Inflammatory macrophage treated with lipopolysaccharide for 1 hour (primary cell): ENCODE results near the gene HUS1B.
A peak's percentile ranks its signal among the peaks of the same experiment; 100 is the strongest.
"Not testable (repeated sequence)": the region's sequence is repeated elsewhere in the genome, so short reads cannot be mapped to it uniquely, and the experiment has no call there.

Source experiments
- DNase-seq, 2 donors: peaks; one replicate each; pipeline ENCODE4 v3.0.0-alpha.2; 2020 to 2022

HUS1B gene

DNA sequence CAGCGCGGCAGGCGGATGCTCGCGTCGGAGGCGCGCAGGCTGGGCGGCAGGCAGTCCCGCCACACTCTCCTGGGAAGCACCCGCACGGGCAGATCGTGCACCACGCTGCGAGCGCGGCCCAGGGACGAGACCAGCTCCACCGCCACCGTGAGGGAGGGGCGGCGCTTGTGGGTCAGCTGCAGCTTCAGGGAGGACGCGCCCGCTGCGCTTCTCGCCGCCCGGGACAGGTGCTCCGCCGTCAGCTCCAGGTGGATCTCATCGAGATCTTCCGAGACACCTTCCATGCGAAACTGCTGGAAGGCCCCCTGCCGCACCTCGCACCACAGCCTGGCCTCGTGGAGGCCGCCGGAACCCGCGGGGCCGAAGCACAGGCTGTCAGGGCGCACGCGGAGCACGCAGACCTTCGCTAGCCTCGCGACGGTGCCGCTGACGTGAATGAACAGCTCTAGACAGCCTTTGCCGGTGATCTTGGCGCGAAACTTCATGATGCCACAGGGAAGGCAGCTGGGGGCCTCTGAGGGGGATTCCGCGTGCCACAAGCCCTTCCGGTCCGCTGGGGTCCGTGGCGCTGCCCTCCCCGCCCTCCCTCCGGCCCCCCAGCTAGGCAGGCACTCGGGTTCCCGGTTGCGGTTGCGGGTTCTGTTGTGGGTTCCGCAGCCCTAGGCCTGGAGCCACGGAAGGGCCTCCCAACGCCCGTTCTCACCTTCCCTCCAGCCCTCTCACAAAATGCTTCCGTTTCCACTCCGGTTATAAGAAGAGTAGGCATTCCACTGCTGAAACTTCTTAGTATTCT, at the start of gene HUS1B:
TSS of gene HUS1B (minus strand) at position 641 of the 793 bp plus-strand sequence. CDS start at position 485, 156 bp downstream.
- DNase-seq, result no peak

DNA sequence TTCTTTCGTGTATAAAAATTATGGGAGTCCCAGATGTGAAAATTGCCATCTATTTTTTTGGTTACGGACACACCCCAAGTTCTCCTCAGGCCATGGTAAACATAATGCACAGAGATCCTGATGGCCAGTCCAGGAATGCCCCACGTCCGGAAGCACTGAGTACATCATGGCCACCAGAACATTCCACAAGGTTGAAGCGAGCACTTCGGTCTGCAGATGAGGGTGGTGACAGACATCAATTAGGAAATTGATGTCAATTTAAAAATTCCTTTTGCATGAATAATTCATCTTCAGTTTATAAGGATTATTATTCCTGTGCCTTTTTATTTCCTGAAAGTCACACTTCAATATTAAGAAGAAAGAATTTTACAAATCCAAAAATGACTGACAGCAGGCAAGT, 49.2 kb upstream of the HUS1B start:
- DNase-seq, result no peak

DNA sequence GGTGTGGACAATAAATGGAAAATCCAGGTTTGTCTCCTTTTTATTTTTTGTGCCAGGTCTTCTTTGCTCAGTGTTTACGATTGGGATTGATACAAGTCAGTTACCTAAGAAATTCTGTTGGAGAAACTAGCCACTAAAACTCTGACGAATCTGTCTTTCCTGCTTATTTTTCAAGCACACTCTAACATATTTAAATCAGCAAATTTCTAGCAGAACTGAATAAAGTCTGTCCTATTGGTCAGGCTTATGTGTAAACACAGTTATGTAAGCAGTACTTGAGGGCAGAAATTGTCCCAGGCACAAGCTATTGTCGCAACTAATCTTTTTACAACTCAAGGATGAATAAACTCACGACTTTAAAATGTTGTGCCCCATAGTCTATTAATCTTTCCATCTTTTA, 48.1 kb upstream of the HUS1B start:
- DNase-seq, result no peak

DNA sequence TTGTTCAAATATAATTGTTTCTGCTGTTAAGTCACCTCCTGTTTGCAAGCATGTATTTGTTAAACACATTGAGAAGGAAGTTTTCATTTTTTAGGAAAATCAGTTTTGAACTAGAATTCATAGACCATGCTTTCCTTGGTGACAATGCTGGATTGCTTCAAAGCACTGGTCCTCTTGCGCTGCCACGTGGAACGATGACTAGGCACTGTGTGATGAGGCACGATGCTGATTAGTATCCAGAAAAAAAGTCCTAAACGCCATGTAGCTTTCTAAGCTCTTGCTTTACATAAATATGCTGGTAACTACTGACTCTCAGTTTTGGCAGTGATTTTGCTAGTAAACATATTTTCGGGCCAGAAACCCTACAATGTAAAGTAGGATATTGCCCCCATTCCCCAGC, 47.1 kb upstream of the HUS1B start:
- no peak for DNase-seq

DNA sequence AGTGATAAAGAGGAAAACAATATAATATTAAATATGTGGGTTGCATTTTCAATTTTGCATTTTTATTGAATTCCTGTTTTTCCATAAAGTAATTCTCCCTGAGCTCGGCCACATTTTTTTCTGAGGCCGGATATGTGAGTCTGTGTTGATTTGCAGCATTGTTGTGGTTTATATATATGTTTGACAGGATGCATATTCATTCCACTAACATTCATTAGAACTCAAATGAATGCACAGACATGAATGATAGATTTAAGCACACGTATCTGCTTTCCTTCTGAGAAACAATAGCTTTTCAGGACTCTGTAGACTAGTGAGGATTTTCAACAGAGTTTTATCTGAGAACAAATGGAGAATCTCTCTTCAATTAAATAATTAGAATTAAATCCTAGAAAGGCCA, 46.7 kb upstream of the HUS1B start:
- DNase-seq, result no peak

DNA sequence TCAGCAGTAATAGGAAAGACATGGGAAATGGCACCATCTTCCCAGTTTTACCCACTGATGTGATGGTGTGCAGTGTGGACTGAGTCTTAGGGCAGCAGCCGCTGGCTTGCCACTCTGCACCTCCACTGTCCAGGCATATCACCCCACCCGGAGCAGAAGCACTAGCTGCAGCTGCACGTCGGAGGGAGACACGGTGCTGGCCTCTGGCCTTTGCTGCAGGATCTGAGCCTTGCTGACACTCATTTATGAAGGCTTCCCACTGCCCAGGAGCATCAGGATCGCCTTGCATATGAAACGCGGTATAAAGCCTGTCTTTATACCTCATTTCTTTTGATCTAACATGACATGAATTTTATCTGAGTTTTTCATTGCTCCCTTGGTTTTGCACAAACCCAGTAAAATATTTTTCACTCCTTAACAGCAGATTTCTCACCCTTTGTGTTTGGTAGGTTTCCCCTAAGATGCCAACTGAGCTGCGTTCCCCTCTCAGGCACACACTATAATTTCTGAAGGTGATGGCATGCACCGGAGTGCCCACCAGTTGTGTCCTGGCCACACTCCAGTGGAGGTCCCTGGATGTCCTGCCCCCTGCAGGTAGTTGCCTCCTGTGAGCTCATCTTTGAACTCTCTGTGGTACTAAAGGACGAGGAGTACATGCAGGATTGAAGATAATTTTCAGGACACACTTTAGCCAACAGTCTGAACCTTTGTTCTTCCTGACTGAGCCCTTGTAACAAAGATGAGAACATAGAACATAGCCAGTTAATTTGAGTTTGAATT, 45.0 kb upstream of the HUS1B start:
- DNase-seq, result no peak

DNA sequence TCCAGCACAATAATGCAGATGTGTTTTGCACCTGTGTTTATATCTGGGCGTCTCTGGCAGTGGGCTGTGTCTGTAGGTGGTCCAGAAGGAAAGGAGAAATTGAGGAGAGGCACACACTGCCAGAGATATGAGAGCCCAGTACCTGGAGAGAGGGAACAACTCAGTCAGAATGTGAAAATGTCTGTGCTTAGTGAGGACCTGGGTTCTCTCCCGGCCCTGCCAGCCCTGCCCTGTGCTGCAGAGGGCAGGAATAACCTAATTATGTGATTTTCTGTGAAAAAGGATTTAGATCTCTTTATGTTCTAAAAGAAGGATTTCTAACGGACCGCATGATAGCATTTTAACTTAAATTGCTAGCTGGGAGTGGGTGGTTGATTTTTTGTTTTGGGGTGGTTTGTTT, 44.3 kb upstream of the HUS1B start:
- no peak for DNase-seq

DNA sequence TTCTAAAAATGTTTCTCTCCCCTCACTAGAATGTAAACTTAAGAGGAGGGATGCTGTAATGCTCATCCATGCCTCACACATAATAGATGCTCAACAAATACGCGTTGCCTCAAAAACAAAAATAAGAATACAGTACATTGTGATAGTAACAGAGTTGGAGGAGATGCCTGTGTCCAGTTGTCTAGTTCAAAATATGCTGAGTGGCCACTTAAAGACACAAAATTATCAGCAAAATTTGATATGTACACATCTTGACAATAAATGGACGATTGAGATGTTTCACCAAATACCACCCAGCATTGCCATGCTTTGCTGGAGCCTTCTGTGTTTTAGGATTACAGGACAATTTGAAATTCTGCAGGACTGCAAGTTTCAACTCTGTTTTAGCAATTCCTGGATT, 43.6 kb upstream of the HUS1B start:
- no peak for DNase-seq

DNA sequence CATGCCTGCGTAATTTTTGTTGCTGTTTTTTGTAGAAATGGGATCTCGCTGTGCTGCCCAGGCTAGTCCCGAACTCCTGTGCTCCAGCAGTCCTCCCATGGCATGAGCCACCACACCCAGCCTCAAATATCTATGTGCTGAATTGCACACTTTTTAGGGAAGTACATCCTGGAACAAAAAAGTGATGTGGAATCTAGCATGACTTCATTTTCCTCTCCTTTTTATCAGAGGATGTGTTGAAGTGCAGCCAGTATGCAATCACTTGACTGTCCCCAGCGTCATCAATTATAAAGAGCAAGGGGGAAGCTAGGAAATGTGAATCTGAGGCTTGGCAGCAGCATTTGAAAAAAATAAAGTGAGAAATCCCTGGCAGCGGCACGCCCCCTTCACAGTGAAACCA, 42.4 kb upstream of the HUS1B start:
- DNase-seq, result no peak

DNA sequence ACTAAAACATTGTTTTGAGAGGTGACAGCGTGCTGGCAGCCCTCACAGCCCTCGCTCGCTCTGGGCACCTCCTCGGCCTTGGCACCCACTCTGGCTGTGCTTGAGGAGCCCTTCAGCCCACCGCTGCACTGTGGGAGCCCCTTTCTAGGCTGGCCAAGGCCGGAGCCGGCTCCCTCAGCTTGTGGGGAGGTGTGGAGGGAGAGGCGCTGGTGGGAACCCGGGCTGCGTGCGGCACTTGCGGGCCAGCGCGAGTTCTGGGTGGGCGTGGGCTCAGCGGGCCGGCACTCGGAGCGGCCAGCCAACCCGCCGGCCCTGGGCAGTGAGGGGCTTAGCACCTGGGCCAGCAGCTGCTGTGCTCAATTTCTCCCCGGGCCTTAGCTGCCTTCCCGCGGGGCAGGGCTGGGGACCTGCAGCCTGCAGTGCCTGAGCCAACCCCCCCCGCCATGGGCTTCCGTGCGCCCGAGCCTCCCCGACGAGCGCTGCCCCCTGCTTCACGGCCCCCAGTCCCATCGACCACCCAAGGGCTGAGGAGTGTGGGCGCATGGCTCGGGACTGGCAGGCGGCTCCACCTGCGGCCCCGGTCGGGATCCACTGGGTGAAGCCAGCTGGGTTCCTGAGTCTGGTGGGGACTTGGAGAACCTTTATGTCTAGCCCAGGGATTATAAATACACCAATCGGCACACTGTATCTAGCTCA, 37.7 kb upstream of the HUS1B start:
- not testable (repeated sequence) for DNase-seq

DNA sequence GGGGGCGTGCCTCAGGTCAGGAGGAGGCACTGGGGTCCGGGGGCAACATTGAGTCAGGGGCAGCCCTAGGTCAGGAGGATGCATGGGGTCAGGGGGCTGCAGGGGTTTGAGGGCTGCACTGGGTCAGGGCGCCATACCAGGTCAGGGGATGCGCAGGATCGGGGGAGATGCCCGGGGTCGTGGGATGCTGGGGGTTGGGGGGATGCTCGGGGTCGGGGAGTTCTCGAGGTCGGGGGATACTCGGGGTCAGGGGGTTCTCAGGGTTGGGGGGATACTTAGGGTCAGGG, 36.8 kb upstream of the HUS1B start:
- no peak for DNase-seq

DNA sequence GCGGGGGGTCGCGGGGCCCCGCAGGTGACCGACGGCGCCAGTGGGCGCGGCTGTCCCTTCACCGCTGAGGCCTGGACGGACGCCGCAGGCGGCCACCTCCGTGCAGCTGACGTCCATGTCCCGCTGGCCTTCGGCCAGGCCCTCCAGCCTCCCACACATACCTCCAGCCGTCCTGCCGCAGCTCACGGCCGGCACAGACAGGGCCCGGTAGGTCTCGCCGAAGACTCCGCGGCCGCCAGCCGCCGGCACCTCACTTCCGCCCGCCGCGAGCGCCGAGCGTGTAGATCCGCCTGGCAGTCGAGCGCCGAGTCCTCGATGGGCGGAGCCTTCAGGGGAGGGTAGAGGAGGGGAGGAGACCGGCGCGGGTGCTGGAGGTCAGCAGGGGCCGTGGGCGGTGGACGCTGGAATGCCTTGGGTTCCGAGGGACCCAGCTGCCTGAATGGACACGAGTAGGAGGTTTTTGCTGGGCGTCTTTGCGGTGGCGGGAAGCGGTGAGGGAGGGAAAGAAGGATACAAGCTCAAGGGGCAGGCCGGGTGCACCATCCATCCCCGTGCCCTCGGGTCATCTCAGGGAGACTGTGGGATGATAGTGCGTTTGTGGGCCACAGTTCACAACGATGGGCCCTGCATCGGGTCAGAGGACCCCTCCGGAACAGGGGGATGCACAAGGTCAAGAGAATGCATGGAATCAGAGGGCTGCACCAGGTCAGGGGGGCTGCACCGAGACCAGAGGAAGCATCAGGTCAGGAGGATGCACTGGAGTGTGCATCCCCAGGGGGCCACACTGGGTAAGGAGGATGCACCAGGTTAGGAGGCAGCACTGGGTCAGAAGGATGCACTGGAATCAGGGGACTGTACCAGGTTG, 36.2 kb upstream of the HUS1B start, which contains the start of gene EXOC2:
TSS of gene EXOC2 (minus strand) at position 282 of the 865 bp plus-strand sequence. CDS start 55,321 bp downstream, outside the sequence.
- DNase-seq, result peak; percentile 78 to 86

DNA sequence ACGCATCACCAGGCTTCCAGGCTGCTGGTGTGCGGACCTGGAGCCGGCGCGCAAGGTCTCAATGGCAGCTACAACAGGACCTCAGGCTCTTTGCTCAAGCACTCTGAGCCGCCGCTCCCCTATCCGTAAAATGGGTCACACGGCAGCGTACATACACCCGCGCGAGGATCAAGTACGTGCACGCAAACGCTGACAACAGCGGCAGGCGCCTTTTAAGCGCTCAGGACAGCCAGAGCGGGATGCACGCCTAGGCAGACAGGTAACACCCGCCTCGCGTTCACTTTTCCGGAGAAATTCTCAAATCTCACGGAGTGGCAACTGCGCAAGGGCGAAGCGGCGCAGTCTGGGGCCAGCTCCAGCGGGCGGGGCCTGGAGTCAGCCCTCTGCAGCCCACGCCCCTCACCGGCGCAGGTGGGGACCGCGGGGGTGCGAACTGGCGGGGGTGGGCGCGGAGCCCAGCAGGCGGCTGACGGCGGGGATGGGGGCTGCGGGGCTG, 35.5 kb upstream of the HUS1B start:
- peak; percentile 17 to 18 for DNase-seq

DNA sequence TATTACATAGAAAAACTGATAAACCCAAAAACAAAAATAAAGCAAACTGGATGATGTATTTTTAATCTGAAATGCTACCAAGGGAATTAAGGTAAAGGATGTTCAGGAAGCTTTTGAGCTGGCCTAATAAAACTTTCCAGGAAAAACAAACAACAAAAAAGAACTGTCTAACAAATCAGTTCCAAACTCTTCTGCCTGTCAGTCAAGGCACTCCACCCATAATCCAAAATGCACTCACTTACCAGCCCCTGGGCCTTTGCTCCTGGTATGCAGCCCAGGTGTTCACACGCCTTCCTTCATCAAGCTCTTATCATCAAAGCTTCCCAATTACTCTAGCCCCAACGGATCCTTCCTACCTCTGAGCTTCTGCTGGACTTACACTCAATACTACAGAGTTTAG, 32.3 kb upstream of the HUS1B start:
- no peak for DNase-seq

DNA sequence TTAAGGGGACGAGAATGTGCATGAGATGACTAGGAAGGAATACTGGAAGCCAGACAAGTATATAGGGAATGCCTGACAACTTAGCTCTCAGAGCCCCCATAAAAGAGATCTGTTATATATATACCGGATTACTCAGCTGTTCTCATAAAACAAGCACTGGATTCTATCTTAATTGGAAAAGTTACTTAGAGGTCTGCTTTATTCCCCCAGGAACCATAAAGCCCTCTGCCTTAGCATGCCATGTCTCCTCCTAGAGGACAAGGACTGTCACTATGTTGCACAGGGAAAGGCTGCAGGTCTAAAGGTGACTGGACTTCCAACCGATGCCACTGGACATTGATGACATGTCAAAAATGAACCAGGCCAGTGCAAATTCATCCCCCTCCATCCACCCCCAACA, 29.6 kb upstream of the HUS1B start:
- no peak for DNase-seq

DNA sequence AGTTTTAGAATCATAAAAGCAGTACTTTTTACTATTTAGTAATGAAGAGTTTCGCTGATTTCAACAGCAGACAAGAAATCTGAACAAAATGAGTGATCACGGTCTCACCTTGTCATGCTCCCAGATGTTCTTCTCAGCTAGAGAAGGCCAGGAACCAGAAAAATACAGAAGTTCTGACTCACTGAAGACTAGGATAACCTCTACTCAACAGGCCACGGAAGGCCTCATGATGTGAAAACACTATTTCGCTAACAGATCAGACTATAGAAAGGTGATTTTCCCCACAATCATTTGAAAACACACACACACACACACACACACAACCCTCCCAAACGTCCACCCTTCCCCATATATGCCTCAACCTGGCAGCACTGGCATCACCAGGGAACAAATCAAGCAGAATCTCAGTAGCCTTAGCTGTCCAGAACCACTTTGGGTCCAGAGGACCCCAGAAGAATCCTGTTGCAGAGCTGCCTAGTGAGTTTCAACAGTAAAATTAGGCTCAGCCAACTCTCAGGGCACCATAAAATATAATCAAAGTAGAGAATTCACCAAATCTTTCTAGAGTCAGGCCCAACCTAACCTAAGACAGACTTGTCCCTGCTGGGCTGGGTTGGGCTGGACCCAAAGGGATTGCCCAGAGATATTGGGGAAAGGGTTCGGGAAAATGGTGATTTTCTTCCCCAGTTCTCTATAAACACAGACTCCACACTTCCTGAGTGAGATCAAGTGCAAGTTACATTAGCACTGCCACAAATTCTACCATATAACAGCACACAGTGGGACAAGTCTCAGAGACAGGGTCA, 28.1 kb upstream of the HUS1B start:
- DNase-seq, result peak; percentile 45 to 70

DNA sequence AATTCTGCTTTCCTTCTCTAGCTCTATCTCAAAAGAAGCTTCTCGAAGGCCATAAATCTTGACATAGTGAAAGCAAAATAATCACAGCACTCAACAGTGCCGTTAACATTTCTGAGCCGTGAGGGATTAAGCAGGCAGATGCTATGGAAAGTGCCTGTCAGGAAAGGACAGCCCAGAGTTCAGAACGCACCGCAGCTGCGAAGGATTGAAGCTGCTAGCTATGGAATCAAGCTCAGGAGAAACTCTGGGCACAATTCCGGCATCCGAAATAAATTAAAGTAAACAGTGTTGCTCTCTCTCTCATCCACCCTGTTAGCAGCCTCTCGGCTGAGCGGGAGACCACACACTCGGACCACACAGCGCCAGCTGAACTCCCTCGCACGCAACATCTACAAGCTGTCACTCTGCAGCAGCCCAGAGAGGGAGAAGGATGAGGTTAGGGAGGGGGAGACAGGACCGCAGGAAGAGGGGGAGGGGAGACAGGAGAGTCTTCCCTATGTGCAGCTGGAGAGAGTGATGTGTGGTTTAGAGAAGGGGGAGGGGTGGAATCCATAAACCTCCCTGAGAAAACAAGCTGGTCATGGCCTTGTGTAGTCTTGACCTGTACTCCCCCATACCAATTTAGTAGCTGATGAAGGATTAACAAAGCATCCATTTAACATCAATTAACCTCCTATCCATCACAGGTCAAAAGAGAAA, 27.0 kb upstream of the HUS1B start:
- DNase-seq, result no peak

DNA sequence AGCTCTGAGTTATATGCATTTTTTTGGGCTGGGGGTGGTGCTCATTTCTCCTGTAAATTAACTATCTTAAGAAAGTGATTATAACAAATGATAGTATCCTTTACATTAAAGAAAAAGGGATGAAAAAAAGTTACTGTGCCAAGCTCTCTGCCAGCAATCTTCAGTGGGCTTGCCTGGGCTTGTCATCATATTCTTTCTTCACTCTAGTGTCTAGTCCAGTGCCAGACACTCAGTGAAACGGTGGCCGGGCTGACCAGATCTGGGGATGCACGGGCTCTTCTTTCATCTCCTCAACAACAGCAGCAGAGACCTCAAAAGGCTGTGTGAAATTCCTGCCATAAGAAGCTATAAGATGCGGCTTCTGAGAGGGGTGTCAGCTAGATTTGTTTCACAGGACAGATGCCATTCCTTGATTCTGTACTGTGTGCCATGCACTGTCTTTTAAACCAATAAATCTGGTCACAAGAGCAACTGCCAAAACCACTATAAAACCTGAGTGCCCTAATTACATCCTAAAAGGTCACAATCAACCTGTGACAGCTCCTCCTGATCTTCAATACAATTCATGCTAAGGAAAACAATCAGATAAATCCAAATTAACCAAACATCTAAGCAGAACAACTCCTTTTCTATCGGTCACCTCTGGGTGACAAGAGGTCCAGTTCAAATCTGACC, 23.9 kb upstream of the HUS1B start:
- no peak for DNase-seq

DNA sequence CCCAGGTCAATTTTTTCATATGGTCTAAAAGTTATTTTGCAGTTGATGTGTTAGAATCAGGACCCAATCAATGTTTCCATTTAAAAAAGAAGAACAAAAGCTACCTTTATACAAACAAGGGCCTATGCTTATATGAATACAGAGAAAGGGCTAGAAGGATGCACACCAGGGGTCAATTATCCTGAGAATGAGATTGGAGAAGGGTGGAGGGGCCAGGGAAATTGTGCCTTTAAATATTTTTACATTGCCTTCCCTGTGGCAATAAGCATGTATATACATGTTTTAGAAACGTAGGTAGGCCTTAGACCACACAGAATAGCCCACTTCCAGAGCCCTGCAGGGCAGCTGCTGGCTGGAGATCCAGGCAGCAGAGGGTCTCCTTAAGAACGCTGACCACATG, 23.4 kb upstream of the HUS1B start:
- no peak for DNase-seq

DNA sequence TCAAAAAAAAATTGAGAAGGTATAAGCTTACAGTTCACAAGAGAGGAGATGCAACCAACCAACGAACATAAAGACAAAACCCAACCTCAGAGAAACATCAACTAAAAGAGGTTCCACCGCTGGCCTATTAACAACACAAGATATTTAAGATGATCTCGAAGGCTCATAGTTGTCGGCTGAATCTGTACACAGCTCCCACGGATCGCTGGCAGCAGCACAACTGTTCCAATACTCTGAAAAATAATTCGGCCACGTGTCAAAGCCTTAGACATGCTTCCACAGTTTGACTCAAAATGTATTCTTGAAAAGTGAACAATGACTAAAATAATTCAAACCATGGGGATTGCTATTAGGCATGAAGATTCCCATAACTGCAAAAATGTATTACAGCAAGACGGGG, 22.4 kb upstream of the HUS1B start:
- no peak for DNase-seq

DNA sequence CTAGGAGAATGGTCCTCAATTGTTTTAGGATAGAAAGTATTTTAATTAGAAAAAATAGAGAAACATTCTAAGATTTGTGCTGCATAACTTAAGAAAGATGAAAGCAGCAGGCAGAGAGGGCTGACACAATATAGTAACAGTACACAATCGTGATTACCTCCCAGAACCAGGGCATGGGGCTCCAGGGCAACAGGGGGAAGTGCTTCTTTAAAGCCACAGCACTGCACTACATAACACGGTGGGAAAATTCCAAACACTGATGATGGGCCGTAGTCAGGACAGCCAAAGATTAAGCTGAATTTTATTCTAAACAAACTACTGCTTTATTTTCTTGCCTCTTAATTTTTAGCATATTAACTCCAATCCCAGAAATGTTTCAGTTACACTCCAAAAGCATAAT, 21.6 kb upstream of the HUS1B start:
- DNase-seq, result no peak
